ENCODE data around the gene CDKAL1.

The CDKAL1 gene

DNA sequence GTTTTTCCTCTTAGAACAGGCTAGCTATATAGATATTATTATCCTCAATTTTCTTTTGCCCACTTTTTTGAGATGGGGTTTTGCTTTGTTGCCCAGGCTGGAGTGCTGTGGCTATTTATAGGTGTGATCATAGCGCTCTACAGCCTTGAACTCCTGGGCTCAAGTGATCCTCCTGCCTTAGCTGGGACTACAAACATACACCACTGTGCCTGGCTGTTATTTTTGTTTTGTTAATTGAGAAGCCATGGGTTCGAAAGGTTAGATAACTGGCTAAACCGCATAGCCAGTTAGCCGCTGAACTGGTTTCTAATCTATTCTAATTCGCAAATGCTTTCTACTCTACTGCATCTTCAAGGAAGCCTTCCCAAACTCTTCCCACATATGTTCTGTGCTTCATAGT, 425.8 kb downstream of the CDKAL1 start:
- no peak for DNase-seq (ENCODE audit: low read depth)

DNA sequence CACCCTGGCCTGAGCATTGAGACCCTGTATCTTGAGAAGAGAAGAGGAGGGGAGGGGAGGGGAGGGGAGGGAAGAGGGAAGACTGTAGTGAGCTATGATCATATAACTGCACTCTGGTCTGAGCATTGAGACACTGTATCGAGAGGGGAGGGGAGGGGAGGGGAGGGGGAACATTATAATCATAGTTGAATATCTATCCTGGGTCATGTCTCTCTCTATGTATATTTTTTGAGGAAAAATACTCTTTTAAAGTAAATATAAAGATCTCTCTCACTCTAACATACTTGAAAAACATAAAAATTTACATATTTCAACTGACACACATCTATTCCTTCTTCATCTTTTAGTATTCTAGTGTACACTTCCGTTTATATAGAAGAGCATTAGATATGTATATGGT, 431.0 kb downstream of the CDKAL1 start:
- DNase-seq (ENCODE audit: low read depth), result no peak

DNA sequence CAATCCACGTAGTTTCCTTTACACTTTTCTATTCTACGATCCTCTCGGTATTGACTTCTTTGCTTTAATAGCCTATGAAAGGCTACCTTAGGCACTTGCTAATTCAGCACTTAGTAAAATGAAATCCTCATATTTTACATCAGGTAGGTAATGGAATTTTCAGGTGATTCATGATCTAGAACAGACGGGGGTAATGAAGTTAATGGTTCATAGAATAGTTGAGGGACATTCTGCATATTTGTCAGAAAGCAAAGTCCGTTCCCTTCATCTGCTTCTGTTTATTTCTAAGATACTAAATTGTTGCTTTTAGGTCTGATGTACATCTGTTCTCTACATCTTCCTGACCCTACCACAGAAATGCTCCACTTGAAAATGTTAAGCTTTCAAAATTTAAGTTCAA, 431.7 kb downstream of the CDKAL1 start:
- DNase-seq (ENCODE audit: low read depth), result no peak

DNA sequence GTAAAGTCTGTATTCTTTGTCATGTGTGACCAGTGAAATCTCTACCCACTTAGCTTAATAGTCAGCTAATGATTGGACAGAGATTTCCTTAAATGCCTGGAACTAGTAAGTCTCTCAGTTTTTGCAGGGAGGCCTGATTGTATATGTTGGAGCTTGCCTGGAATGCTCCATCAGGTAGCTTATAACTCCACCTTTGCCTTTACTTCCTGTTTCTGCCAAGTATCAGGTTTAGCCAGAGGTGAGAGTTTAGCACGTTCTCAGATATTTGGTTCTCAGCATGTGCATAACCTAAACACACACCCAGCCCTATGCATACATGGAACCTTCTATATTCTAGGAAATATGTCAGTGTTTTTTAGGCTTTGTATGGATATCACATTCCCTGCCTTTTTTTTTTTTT, 435.3 kb downstream of the CDKAL1 start:
- DNase-seq (ENCODE audit: low read depth), result no peak

DNA sequence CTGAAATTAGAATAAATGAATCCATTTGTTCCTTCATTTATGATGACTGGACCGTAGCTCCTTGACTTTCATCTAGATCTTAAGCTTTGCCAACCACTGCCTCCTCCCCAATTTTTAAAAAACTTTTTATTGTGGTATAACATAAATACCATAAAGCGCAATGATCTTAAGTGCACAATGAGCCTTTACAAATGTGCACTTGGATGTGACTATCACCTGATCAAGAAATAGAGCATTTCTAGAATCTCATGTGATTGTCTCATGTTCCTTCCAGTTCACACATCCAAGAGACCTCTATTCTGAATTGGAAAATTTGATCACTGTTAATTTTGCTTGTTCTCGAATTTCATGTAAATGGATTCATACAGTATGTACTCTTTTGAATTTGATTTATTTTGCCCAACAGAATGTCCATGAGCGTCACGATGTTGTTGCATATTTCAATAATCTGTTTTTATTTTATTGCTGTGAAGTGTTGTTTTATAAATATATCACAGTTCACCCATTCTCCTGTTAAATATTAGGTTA, 442.2 kb downstream of the CDKAL1 start:
- no peak for DNase-seq (ENCODE audit: low read depth)

DNA sequence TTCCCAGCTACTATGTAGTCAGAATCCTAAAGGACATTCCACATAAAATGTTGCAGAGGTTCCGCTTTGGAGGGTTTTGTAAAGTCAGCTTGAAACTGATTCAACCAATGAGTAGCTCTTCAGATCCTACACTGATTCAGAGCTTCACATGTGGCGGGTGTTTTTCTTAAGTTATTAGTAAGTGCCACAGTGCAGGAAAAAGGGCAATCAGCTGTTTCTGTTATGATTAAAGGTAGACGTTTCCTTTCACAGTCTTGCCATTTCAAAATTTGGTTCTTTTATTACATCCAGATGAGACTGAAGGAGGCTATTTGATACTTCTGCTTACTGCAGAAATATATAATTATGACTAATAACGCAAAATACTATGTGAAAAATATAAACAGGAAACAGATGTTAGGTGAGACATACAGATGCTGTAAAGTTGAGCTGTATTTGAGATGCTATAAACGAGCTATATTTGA, 443.9 kb downstream of the CDKAL1 start:
- DNase-seq (ENCODE audit: low read depth), result no peak

DNA sequence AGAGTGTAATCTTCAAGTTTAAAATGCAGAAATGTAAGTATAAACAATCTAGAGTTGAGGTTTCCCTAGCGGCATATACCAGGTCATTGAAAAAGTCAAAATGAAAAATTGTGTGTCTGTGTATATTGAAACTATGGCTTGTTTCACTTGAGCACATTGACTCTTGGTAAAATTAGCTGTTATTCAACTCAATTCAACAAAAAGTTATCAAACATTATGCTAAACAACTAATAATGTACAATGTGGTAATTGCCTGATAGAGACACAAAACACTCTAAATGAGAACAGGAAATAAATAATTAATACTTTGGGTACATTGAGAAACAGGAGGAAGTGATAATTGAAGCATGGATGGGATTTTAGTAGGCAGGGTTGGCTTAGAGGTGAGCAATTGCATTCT, 444.8 kb downstream of the CDKAL1 start:
- no peak for DNase-seq (ENCODE audit: low read depth)

DNA sequence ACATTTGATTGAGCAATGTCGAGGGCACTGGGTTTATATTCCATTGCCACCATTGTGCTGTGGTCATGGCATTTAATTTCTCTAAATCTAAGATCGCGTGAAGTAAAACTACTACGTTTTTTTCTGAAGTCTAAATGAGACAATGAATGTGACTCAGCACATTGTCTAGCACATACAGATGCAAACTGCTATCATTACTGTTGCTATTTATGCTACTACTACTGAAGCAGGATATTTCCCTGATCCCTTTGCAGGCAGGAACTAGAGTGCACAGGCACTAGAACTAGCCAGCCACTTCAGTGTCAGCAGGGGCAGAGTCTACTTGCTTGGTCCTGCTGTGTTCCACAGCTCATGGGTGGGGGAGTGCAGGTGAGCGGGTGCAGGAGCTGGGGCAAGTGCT, 449.7 kb downstream of the CDKAL1 start:
- no peak for DNase-seq (ENCODE audit: low read depth)

DNA sequence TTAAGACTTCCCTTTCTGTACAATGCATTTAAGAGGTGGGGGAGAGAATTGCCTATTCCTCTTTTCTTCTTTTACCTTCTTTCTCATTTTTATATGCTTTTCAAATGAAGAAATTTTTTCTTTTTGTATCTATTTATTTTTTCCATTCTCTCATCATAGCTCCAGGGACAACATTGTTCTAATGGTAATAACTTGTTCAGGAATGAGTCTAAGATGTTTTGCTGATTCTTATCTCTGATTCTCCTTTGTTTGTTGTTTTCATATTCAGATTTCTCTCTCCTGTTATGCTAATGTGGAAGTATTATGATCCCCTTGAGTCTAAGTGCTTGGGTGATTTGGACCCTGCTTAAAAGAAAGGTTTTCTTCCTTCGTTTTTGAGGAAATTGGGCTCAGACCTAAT, 451.6 kb downstream of the CDKAL1 start:
- DNase-seq (ENCODE audit: low read depth), result no peak

DNA sequence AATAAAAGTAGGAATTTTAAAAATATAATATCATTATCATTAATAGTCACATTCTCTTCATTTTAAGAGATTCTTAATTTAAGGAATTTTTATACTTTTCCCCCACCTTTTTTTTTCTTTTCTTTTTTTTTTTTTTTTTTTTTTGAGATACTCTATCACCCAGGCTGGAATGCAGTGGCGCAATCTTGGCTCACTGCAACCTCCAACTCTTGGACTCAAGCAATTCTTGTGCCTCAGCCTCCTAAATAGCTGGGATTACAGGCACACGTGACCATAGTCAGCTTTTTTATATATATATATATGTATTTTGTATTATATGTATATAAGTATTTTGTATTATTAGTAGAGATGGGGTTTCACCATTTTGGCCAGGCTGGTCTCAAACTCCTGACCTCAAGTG, 457.7 kb downstream of the CDKAL1 start:
- DNase-seq (ENCODE audit: low read depth), result no peak

DNA sequence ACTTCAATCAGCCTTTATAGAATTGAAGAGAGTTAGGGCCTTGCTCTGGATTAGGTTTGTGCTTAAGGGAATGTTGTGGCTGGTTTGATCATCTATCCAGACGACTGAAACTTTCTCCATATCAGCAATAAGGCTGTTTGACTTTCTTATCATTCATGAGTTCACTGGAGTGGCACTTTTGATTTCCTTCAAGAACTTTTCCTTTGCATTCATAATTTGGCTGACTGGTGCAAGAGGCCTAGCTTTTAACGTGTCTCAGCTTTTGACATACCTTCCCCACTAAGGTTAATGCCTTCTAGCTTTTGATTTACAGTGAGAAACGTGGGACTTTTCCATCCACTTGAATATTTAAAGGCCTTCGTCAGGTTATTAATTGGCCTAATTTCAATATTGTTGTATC, 461.8 kb downstream of the CDKAL1 start:
- no peak for DNase-seq (ENCODE audit: low read depth)

DNA sequence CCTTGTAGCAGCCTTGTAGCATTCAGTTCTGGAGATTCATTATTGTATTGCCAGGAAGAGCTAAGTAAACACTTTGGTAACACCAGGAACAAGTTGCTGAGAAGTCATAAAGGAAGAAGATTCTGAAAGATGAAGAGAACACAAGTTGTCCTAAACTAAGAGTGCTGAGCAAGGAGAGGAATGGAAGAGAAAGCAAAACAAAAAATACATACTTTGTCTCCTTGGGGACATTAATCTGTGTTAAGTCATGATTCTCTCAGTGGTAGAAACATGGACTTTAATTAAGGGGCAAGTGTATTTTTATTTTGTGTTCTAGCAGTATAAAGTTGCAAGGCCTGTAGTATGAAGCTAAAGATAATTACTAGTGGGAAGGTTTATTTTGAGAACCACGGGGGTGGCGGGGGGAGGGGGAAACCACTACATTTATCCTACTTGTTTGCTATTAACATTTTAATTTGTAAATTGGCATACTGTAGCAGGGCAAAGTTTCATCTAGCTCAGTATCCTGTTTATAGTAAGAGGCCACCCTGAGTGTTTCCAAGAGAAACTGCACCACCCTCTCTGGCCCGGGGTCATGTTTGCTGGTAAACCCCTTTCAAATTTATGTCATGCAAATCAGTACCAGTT, 463.0 kb downstream of the CDKAL1 start:
- DNase-seq (ENCODE audit: low read depth), result no peak

DNA sequence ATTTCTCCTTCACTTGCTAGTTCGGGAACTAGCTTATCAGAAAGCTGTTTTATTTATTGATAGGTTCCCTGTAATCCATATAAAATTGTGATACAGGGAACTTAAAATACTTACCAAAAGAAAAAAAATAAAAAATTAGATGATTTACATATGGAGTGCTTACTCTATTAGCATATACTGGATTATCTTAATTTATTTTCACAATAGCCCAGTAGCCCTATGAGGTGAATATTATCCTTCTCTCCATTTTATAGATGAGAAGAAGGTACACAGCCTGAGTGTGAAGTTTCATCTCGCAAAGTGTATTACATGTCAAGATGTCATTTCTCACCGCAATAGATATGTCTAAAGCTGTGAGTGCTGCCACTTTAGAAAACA, 463.5 kb downstream of the CDKAL1 start:
- no peak for DNase-seq (ENCODE audit: low read depth)

DNA sequence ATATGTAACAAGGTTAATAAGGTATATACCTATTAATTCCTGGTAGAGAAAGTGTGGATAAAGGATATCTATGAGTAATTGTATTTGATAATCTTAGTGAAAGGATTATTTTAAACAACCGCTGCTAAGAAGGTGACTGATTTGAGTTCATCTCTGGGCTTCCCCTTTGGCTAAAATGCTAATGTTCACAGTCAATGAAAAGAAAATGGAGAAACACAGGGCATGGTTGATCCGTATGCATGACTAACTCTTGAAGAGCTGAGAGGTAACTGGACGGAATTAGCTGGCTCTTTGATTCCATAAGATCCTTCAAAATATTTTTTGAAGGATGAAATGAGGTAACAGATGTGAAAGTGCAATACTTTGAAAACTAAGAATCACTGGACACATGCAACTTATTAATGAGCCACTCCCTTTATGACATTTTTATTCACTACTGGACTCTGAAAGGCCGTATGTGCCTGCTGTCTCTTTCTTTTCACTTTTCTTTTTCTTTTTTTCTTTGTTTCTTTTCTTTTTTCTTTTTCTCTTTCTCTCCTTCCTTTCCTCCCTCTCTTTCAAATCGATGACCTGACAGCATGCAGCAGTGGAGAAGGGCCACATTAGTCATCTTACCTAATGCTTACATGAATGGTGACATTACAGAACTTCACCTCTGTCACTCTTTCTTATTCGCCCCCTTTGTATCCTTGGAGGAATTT, 464.6 kb downstream of the CDKAL1 start:
- no peak for DNase-seq (ENCODE audit: low read depth)

DNA sequence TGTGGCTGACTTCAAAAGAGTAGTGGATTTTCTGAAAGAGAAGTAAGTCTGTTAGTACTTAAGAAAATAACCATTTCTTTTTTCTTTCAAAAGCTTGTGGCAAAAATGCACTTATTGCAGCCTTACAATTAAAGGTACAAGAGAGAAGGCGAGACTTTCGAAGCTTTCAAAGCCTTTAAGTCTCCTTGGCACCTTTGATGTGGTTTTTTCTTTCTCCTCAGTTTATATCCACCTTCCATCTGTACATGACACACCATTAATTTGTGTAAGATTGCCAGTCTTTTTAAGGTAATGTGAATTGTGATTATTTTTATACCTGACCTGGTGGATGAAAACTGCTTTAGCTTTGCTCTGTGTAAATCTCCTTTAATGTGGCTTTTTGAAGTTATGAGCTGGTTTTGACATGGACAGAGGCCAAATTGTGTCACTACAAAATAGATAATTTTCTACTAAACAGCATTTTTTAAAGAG, 466.1 kb downstream of the CDKAL1 start:
- DNase-seq (ENCODE audit: low read depth), result no peak

DNA sequence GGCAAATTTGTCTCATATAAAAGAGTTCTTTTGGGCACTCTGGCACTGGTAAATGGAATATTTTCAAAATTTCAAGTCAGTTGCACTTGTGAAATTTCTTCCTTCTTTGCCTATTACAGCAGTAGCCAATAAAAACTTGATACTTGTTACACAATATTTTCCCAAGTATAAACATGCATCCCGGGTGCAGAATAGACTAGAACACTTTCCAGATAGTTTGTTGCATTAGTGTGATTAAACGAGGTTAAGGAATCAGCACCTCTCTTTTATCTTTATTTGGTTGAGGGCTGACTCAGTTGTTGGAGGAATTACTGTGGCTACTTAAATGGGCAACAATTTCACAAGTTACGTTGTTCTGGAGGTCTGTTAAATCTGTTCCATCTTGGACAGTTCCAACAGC, 467.5 kb downstream of the CDKAL1 start:
- no peak for DNase-seq (ENCODE audit: low read depth)

DNA sequence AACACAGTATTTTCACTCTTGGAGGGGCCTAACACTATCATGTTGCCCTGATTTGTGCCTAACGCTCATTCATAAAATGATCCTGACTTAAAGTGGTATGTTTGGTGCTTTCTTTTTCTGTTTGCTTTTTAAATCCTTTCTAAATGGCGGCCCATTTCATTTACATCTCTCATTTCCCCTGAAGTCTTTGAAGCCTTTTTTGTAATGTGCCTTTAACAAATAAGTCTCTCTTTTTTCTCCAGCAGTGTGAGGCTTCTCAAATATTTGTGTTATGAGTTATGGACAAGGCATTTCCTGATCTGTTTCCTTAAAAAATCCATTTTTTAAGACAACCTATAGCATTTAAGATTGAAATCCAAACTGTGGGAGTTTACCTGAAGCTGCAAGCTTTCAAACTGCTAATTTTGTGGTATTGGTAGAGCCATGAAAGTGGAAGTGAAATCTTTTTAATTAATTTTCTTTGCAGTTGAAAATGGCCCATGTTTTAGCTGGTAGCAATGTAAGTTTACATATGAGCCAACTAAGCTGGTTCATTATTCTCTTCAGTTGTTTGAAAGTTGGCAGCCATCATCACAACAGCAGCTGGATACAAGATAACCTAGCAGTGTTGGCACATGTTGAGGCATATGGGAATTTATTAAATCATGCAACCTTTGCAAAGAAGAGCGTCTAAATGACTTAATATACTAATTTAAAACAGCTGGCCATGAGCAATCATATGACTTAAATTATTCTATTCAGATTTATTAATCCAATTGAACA, 469.7 kb downstream of the CDKAL1 start:
- DNase-seq (ENCODE audit: low read depth), result no peak

DNA sequence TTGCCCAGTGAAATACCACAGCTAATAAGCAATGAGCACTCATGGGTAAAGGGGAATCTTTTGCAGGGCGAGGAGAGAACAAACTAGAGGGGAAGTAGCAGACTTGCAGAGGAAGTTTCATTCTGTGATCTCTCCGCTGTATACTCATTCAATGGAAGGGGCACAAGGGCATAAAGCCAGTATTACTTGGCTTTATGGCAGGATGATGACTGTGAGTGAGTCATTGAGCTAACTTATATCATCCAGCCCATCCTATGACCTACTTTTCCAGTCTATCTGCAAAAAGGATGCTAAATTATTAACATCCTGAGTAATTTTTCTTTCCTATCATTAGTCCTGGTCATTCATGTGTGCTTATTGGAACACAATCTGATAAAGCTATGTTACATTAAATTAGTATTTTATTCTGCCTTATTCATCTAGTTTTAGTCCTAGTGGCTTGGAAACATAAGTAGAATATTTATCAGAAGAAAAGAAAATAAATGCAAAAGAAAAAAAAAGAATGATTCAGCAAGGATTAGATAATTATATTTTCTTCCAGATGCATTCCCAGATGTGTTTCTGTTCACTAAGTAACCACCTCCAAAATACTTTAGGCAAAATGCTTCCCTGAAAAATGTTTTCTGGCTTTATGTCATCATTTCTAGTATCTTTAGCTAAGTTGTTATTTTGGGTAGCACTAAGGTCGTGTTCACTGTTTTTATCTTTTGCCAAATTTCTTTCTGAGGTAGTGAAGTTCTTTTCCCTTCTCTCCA, 471.7 kb downstream of the CDKAL1 start:
- no peak for DNase-seq (ENCODE audit: low read depth)

DNA sequence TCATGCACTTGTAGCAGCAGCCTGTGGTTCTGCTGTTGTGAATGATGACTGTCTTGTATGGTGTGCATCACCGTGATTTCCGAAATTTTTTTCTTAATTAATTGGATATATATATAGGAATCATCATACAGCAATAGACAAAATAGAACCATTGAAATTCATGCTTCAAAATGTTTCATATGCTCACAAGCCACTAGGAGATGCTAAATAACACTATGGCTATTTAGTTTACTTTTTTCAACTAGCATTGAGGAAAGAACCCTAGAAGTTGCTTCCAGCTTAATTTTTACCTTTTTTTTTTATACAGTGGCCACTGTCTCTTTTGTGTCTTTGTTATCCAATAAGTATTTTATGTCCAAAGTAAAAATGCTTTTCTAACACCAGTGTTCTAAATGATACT, 485.4 kb downstream of the CDKAL1 start:
- no peak for DNase-seq (ENCODE audit: low read depth)

DNA sequence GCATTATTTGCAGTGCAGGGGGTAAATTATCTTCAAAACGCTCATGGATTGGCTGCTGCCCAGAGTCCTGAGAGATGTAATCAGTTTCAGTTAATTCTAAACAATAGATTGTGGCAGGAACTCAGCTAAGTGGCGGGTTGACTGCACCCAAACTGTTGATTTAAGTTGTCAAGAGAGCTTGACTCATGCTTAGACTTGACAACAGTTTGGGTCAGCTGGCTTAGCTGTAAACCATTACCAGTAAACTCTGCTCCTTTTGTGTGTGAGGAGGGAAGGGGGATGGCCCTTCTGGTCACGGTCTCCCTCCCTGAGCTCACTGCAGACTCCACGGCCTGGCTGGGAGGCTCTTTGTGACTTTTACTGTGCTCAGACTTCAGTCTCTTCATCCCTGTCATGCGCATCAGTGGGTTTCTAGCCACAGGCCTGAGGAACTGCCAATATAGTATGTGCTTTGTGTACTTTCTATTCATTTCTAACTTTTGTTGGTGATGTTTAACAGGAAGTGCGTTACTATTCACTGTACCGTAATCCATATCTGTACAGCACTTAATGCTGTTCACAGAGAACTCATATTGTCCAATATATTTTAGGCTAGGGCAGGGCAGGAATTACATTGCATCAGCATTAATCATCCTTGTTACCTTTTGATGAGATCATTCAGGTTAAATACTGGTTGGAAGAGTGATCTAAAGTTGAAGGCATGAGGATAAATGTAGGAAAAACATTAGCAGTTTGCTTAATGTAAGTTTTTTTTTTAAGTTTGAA, 488.3 kb downstream of the CDKAL1 start:
- DNase-seq (ENCODE audit: low read depth), result no peak

DNA sequence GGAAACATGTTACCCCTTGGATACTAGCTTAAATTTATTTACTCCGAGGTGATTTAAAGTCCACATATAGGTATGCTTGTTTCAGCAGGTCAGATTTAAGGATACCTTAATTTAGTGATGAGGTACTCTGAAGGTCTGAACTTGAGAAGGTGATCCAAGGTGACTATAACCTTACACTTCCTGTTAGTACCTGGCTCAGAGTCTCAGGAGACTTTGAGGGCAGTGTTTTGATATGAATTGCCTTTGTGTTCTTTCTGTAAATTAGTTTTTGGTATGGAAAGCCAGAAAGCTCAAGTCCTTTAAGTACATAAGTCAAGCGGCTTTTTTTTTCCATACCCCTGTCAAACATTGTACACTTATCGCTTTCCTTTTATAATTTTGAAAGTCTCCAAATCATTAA, 489.0 kb downstream of the CDKAL1 start:
- no peak for DNase-seq (ENCODE audit: low read depth)

DNA sequence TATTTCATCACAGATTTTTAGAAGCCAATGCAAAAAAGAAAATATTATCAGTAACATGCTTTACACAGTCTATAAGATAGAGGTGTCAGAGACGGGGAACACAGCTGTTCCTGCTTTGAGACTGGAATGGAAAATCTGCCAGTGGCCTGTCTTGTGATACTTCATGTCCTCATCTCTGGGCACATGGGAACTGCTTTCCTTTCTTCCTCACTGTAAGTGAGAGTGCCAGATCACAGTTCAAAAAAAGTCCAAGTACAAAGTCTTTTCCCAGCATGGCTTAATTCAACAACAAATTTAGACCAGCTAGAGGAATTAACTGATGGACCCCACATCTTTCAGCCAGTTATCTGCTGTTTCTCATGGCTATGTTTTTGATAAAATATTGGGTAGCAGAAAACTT, 490.4 kb downstream of the CDKAL1 start:
- DNase-seq (ENCODE audit: low read depth), result no peak
